Keratinocyte (primary cell): ENCODE data around the gene CLEC16A.

ENCODE experiments used
- EZH2 ChIP-seq: IDR thresholded peaks from one replicate; pipeline ENCODE4 v1.6.1; 2012; ENCODE audit warnings: inconsistent platforms, mild to moderate bottlenecking, low read length, moderate library complexity
- TF ChIP-seq, protein P1 (sequence below), 3 experiments: IDR thresholded peaks in 1 of 3; conservative IDR thresholded peaks in 1 of 3; optimal IDR thresholded peaks in 1 of 3; 2 replicates in 2 of 3; 3 replicates in 1 of 3; pipeline versions ENCODE3 to v1.5.1; 2011; ENCODE audit warnings: low read length in 3 of 3, mild to moderate bottlenecking in 3 of 3, moderate library complexity in 2 of 3, control low read depth in 1 of 3, inconsistent platforms in 1 of 3; ENCODE audit not compliant: insufficient read depth in 2 of 3; ENCODE audit errors: extremely low read depth in 1 of 3

DNA sequence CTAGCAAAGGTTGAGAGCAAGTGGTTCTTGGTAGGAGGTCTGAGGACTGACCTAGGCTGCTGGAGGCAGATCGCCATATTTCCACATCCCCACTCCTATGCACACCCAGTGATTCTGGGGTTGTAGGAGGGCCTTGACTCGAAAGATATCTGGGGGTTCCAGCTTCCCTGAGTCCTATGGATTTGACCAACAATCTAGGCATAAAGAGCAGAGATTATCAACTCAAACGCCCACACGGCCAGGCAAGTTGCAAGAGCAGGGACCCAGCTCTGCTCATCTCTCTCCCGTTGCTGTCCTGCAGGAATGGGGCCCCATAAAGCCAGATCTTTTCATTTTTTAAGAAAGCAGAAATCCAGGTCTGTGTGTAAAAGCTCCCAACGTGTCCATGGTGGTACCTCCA lies 217.1 kb downstream of the CLEC16A start:
- TF ChIP-seq EZH2, result no peak
- TF ChIP-seq, protein P1, sequence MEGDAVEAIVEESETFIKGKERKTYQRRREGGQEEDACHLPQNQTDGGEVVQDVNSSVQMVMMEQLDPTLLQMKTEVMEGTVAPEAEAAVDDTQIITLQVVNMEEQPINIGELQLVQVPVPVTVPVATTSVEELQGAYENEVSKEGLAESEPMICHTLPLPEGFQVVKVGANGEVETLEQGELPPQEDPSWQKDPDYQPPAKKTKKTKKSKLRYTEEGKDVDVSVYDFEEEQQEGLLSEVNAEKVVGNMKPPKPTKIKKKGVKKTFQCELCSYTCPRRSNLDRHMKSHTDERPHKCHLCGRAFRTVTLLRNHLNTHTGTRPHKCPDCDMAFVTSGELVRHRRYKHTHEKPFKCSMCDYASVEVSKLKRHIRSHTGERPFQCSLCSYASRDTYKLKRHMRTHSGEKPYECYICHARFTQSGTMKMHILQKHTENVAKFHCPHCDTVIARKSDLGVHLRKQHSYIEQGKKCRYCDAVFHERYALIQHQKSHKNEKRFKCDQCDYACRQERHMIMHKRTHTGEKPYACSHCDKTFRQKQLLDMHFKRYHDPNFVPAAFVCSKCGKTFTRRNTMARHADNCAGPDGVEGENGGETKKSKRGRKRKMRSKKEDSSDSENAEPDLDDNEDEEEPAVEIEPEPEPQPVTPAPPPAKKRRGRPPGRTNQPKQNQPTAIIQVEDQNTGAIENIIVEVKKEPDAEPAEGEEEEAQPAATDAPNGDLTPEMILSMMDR (optimal IDR thresholded peaks at IDR 0.05 in 1 of 3, IDR thresholded peaks at IDR 0.05 in 1 of 3, conservative IDR thresholded peaks at IDR 0.05 in 1 of 3; ENCODE audit: extremely low read depth in 1 of 3, insufficient read depth in 2 of 3, low read length in 3 of 3), result no peak
